ENCODE results near the gene TIMM23.

TIMM23 gene

DNA sequence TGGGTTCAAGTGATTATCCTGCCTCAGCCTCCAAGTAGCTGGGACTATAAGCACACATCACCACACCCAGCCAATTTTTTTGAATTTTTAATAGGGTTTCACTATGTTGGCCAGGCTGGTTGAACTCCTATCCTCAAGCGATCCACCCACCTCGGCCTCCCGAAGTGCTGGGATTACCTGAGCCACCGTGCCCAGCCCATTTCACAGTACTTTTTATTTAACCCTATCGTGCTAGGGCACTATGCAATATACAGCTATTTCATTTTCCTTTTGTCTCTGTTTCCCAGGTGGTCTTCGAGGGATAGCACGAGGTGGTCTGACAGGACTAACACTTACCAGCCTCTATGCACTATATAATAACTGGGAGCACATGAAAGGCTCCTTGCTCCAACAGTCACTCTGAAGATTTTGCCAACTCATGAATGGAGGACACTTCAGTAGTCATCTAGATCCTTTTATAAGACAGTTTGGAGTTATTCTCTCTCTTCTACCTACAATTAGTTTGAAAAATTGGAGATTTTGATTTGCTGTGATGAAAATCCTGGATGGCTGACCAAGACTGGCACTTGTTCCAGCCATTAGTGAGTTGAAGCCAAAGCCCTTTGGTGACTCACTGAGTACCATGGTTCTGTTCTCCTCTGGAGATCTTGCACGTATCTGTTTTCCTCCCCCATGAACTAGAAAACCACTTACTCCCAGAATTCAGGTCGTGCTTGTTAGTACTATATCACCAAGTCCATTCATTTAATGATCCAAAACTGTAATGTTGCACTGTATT lies 30.8 kb downstream of the TIMM23 start:
- no peak overlapping the region for H3K4me3 ChIP-seq (ENCODE audit: low read length)
- DNase-seq (ENCODE audit: low read depth) = no peak
- TF ChIP-seq CTCF (conservative IDR thresholded peaks at IDR 0.05; ENCODE audit: low read depth, low read length) = no peak

DNA sequence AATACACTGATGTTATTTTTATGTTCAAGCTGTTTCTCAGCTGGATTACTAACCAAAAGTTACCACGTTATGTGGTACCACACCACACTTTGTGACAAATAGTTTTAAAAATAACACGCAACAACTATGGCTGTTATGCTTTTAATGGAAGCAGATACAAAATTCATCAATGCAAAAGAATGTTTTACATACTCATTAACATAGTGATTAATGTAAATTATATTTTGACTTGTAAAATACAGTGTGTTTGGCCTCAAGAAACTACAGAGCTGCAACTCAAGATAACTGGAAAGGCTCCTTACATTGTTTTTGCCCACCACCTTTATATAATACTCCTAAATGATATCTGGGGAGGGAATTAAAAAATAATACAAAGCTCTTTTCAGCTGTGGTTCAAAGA lies 32.7 kb downstream of the TIMM23 start:
- TF ChIP-seq CTCF (conservative IDR thresholded peaks at IDR 0.05; ENCODE audit: low read depth, low read length) = no peak

DNA sequence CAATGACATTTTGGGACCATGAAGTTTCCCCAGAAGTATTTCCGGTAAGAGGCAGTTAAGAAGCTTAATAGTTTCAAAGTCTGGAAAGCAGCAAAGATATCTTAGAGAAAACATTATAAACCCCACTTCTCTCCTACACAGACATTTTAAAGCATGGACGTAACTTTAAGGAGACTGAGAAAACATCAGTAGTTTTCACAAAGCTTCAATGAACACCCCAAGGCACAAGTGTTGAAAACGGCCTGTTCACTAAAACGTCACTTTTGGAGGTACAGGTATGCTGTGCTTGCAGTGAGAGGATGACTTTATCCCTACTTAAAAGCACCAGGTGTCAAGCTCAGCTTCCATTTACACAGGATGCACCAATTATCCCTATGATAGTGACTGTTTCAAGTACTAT lies 33.1 kb downstream of the TIMM23 start:
- H3K4me3 ChIP-seq (ENCODE audit: low read length) = no peak overlapping the region
- no peak for DNase-seq (ENCODE audit: low read depth)
- TF ChIP-seq CTCF (conservative IDR thresholded peaks at IDR 0.05; ENCODE audit: low read depth, low read length) = no peak

More for the DNA sequence above, 32.7 kb downstream of the TIMM23 start:
- no peak for DNase-seq (ENCODE audit: low read depth)
- no peak overlapping the region for H3K4me3 ChIP-seq (ENCODE audit: low read length)

- no peak for TF ChIP-seq CTCF (conservative IDR thresholded peaks at IDR 0.05; ENCODE audit: low read depth, low read length)
- H3K4me3 ChIP-seq (ENCODE audit: low read length) = no peak overlapping the region
- peak; percentile 26 for DNase-seq (ENCODE audit: low read depth)
Observed at GRCh38 chr10:46006219-46006618, 33.9 kb downstream of the TIMM23 start.

GRCh38 chr10:46012746-46013145 lies 40.5 kb downstream of the TIMM23 start:
- no peak overlapping the region for H3K4me3 ChIP-seq (ENCODE audit: low read length)
- TF ChIP-seq CTCF (conservative IDR thresholded peaks at IDR 0.05; ENCODE audit: low read depth, low read length) = no peak
- DNase-seq (ENCODE audit: low read depth) = no peak

DNA sequence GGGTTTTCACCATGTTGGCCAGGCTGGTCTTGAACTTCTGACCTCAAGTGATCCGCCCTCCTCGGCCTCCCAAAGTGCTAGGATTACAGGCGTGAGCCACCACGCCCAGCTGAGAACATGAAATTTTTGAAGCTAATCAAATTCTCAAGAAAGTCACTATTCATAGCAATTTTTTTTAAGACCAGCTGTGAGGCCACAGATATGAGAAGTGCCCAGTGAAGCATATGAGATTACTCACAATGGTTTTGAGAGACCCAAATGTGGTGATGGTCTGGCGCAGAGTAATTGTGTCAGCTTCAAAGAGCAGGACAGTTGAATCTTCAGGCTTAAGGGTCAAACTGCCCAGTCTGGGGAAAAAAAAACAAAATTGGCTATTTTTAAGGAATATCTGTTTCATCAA lies 41.9 kb downstream of the TIMM23 start:
- TF ChIP-seq CTCF (conservative IDR thresholded peaks at IDR 0.05; ENCODE audit: low read depth, low read length) = no peak
- no peak overlapping the region for H3K4me3 ChIP-seq (ENCODE audit: low read length)
- DNase-seq (ENCODE audit: low read depth) = no peak

- DNase-seq (ENCODE audit: low read depth) = no peak
- no peak for TF ChIP-seq CTCF (conservative IDR thresholded peaks at IDR 0.05; ENCODE audit: low read depth, low read length)
Observed at GRCh38 chr10:46014683-46015405, 42.6 kb downstream of the TIMM23 start.

More at GRCh38 chr10:46014683-46015405, 42.6 kb downstream of the TIMM23 start:
- no peak overlapping the region for H3K4me3 ChIP-seq (ENCODE audit: low read length)

Data from retinal pigment epithelial cell (primary cell).